Fibroblast of lung (primary cell): ENCODE measurements around the gene DUSP7. TPM values are rescaled to one million over a fixed set of nuclear protein-coding genes. Genes with fewer than 3 reads are reported as not detected.
A peak's percentile ranks its signal among the peaks of the same experiment; 100 is the strongest.

Experiments
- DNase-seq, 2 donors: peaks; one replicate each; pipeline versions ENCODE4 v3.0.0 to v3.0.0-alpha.2; 2010; ENCODE audit warnings: low read depth in 2 of 2
- H2AFZ ChIP-seq: 2 replicates; pipeline ENCODE4 v1.5.1; 2012; ENCODE audit warnings: low read length, control low read depth, inconsistent platforms
- H3K27ac ChIP-seq: 2 replicates; pipeline ENCODE4 v1.5.1; 2011; ENCODE audit warnings: low read length, control low read depth; ENCODE audit not compliant: insufficient read depth
- H3K27me3 ChIP-seq: 2 replicates; pipeline ENCODE4 v1.5.1; 2011; ENCODE audit warnings: mild to moderate bottlenecking, low read length; ENCODE audit not compliant: control insufficient read depth, insufficient read depth
- H3K36me3 ChIP-seq: 2 replicates; pipeline ENCODE4 v1.5.1; 2011; ENCODE audit warnings: low read length; ENCODE audit not compliant: control insufficient read depth, insufficient read depth
- H3K4me1 ChIP-seq: 2 replicates; pipeline ENCODE4 v1.5.1; 2011; ENCODE audit warnings: low read length; ENCODE audit not compliant: control insufficient read depth, insufficient read depth; ENCODE audit errors: extremely low read depth
- H3K4me2 ChIP-seq: 2 replicates; pipeline ENCODE4 v1.5.1; 2011; ENCODE audit warnings: low read length, control low read depth; ENCODE audit not compliant: insufficient read depth; ENCODE audit errors: extremely low read depth
- H3K4me3 ChIP-seq, 4 experiments: fragments of 200-600 bp in 1 of 4; sonication (generic) in 1 of 4; replicated peaks in 1 of 4; 2 replicates each; pipeline ENCODE4 v1.5.1; 2011 to 2016; ENCODE audit warnings: low read length in 4 of 4, low read depth in 3 of 4, mild to moderate bottlenecking in 3 of 4, control low read depth in 2 of 4, inconsistent platforms in 1 of 4, mixed read lengths in 1 of 4; ENCODE audit not compliant: insufficient read depth in 1 of 4; ENCODE audit errors: control extremely low read depth in 1 of 4
- H3K79me2 ChIP-seq: 2 replicates; pipeline ENCODE4 v1.5.1; 2012; ENCODE audit warnings: mild to moderate bottlenecking, low read length, inconsistent platforms; ENCODE audit not compliant: control insufficient read depth, insufficient read depth
- H3K9ac ChIP-seq: 2 replicates; pipeline ENCODE4 v1.5.1; 2011; ENCODE audit warnings: mild to moderate bottlenecking, low read length, control low read depth; ENCODE audit not compliant: insufficient read depth
- H3K9me3 ChIP-seq: 2 replicates; pipeline ENCODE4 v1.5.1; 2012; ENCODE audit warnings: low read depth, low read length; ENCODE audit not compliant: control insufficient read depth, insufficient read depth
- H4K20me1 ChIP-seq: 2 replicates; pipeline ENCODE4 v1.5.1; 2011; ENCODE audit warnings: low read length; ENCODE audit not compliant: control insufficient read depth, insufficient read depth; ENCODE audit errors: extremely low read depth
- EZH2 ChIP-seq: IDR thresholded peaks from 2 replicates; pipeline ENCODE4 v1.5.1; 2012; ENCODE audit warnings: low read length, control low read depth, mild to moderate bottlenecking; ENCODE audit errors: missing control alignments
- polyA plus RNA-seq, 2 donors: library from polyadenylated mRNA; depleted of rRNA in 1 of 2; stranded (reverse) in 1 of 2; unstranded in 1 of 2; fragments of >200 nt; gene quantifications; 2 replicates each; pipeline ENCODE4 v1.2.1, GENCODE V29; 2011 to 2012; ENCODE audit warnings: missing spikeins in 1 of 2
- total RNA-seq: library from RNA; depleted of rRNA; stranded (reverse); fragments of >200 nt; gene quantifications from 2 replicates; pipeline ENCODE4 v1.2.1, GENCODE V29; 2014
- TF ChIP-seq, protein P1 (sequence below), 2 donors: IDR thresholded peaks in 1 of 2; conservative IDR thresholded peaks in 1 of 2; 1 replicate in 1 of 2; 2 replicates in 1 of 2; pipeline ENCODE4 v1.5.1; 2011 to 2012; ENCODE audit warnings: low read length in 2 of 2, control low read depth in 1 of 2, inconsistent platforms in 1 of 2, low read depth in 1 of 2, mild to moderate bottlenecking in 1 of 2

DUSP7 gene
- total and polyA plus RNA-seq, 2 donors (not counting 1 experiment from before 2014, with no cell fraction given), result 5.6 to 26.5 TPM

- H3K4me3 ChIP-seq, result no peak overlapping the region
- no peak overlapping the region for H3K4me2 ChIP-seq
- H3K79me2 ChIP-seq, result no peaks in the 10 kb centered on the region
- H3K36me3 ChIP-seq, result no peaks in the 10 kb centered on the region
- peaks cover 13% of the 10 kb centered on the region for H3K4me1 ChIP-seq
- H4K20me1 ChIP-seq, result no peaks in the 10 kb centered on the region
- TF ChIP-seq, protein P1, sequence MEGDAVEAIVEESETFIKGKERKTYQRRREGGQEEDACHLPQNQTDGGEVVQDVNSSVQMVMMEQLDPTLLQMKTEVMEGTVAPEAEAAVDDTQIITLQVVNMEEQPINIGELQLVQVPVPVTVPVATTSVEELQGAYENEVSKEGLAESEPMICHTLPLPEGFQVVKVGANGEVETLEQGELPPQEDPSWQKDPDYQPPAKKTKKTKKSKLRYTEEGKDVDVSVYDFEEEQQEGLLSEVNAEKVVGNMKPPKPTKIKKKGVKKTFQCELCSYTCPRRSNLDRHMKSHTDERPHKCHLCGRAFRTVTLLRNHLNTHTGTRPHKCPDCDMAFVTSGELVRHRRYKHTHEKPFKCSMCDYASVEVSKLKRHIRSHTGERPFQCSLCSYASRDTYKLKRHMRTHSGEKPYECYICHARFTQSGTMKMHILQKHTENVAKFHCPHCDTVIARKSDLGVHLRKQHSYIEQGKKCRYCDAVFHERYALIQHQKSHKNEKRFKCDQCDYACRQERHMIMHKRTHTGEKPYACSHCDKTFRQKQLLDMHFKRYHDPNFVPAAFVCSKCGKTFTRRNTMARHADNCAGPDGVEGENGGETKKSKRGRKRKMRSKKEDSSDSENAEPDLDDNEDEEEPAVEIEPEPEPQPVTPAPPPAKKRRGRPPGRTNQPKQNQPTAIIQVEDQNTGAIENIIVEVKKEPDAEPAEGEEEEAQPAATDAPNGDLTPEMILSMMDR (conservative IDR thresholded peaks at IDR 0.05 in 1 of 2, IDR thresholded peaks at IDR 0.05 in 1 of 2; ENCODE audit: low read depth in 1 of 2, low read length in 2 of 2), result no peak
- TF ChIP-seq EZH2, result no peak
- H3K27me3 ChIP-seq, result no peaks in the 10 kb centered on the region
- no peak for DNase-seq
- no peak overlapping the region for H2AFZ ChIP-seq
- no peak overlapping the region for H3K9ac ChIP-seq
- H3K27ac ChIP-seq, result no peak overlapping the region
- no peaks in the 10 kb centered on the region for H3K9me3 ChIP-seq
These were observed 37.9 kb downstream of the DUSP7 start for GRCh38 chr3:52018319-52019000.

- no peak for TF ChIP-seq EZH2
- TF ChIP-seq, protein P1 (conservative IDR thresholded peaks at IDR 0.05 in 1 of 2, IDR thresholded peaks at IDR 0.05 in 1 of 2; ENCODE audit: low read depth in 1 of 2, low read length in 2 of 2), result no peak
- no peaks in the 10 kb centered on the region for H3K36me3 ChIP-seq
- H3K4me3 ChIP-seq, result no peak overlapping the region
- no peak overlapping the region for H3K27ac ChIP-seq
- peaks cover 5% of the 10 kb centered on the region for H3K4me1 ChIP-seq
- no peak overlapping the region for H3K4me2 ChIP-seq
- no peaks in the 10 kb centered on the region for H3K9me3 ChIP-seq
- no peaks in the 10 kb centered on the region for H3K27me3 ChIP-seq
- H4K20me1 ChIP-seq, result no peaks in the 10 kb centered on the region
- H3K9ac ChIP-seq, result no peak overlapping the region
- H2AFZ ChIP-seq, result peak overlapping the region; percentile 2
- no peaks in the 10 kb centered on the region for H3K79me2 ChIP-seq
- DNase-seq, result no peak
These were observed 38.8 kb downstream of the DUSP7 start for GRCh38 chr3:52017586-52017985.

DNA sequence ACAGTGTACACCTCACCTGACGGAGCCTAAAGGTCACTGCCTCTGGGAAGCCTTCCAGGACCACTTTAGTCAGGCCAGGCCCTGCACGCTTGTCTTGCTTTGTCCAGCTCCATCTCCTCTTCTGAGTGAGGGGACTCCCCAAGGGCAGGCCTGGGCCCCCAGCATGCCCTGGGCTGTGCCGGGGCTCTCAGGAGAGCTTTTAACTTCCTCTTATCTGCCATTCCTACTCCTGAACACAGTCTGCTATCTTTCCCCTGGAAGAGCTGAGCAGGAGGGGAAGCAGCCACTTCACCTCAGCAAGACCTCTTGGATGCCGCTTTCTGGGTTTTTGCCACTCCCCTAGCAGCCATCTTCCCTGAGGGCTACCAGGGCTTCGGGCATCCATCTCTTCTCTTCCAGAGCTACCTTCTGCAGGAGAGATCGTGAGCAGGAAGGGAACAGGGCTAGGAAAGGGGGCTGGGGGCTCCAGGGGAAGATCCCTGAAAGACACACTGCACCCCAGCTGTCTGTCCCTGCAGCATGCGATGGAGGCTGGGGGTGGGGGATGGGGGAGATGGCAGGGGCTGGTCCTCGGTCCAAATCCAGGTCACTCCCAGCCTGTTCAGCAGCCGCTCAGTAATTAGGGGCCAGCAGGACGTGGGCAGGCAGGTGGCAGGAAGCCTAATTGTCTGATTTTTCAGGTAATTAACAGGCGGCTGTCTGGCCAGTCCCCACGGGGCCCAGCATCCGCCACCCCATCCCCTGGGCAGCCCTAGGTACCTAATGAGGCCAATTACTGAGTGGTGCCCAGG lies 40.7 kb downstream of the DUSP7 start:
- no peaks in the 10 kb centered on the region for H3K36me3 ChIP-seq
- no peaks in the 10 kb centered on the region for H3K27me3 ChIP-seq
- H3K4me3 ChIP-seq, result no peak overlapping the region
- DNase-seq, result no peak
- no peaks in the 10 kb centered on the region for H3K9me3 ChIP-seq
- H2AFZ ChIP-seq, result no peak overlapping the region
- no peaks in the 10 kb centered on the region for H4K20me1 ChIP-seq
- TF ChIP-seq, protein P1 (conservative IDR thresholded peaks at IDR 0.05 in 1 of 2, IDR thresholded peaks at IDR 0.05 in 1 of 2; ENCODE audit: low read depth in 1 of 2, low read length in 2 of 2), result no peak
- no peak for TF ChIP-seq EZH2
- H3K79me2 ChIP-seq, result no peaks in the 10 kb centered on the region
- H3K4me1 ChIP-seq, result peaks cover 5% of the 10 kb centered on the region
- no peak overlapping the region for H3K9ac ChIP-seq
- no peak overlapping the region for H3K27ac ChIP-seq
- no peak overlapping the region for H3K4me2 ChIP-seq
